Measurements from ENCODE around the gene TMEM53.

The TMEM53 gene

DNA sequence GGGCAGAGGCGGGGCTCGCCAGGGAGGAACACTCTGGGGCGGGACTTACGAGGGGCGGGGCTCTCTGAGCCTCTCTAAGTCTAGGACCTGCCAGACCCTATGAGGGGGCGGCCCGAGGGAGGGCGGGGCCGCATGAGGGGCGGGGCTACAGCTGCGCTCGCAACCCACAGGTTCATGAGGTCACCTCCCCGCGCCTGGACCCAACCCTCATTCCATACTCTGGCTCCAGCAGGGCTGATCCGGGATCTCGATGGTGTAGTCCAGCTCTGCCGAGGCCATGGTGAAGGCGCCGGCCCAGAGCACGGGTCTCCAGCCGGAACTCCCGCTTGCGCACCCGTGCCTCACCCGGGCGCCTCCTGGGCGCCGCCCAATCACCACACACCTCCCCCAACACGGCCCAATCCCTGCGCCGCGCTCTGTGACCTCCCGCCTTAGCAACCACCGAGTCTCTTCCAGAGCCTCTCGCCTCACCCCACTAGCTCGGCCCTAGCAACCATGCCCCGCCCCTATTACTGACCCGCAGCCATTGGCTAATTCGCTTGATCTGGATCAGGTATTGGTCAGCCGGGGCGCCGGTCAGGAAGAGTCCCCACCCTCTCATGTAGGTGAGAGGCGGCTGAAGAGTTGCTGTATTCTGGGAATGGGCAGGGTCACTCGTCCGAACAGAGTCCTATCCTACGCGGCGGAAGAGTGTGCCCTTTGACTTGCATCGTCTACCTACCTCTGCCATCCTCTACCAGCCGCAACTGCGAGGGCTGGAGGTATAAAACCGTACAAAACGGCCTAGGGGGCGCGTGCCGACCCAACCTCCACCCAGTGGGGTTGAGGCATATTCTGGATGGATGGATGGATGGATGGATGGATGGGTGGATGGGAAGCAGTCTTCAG lies at the start of gene TMEM53, which contains the start of gene ARMH1:
Gene TMEM53 (minus strand): TSS at position 369 of the 888 bp plus-strand sequence. CDS start 90 bp downstream, at position 279.
Gene ARMH1 (plus strand): TSS at position 602 of the 888 bp plus-strand sequence. CDS start 14,984 bp downstream, outside the sequence.
- H3K27ac ChIP-seq = peak within 1 kb of the TSS; percentile 70
- TF ChIP-seq, protein P1, sequence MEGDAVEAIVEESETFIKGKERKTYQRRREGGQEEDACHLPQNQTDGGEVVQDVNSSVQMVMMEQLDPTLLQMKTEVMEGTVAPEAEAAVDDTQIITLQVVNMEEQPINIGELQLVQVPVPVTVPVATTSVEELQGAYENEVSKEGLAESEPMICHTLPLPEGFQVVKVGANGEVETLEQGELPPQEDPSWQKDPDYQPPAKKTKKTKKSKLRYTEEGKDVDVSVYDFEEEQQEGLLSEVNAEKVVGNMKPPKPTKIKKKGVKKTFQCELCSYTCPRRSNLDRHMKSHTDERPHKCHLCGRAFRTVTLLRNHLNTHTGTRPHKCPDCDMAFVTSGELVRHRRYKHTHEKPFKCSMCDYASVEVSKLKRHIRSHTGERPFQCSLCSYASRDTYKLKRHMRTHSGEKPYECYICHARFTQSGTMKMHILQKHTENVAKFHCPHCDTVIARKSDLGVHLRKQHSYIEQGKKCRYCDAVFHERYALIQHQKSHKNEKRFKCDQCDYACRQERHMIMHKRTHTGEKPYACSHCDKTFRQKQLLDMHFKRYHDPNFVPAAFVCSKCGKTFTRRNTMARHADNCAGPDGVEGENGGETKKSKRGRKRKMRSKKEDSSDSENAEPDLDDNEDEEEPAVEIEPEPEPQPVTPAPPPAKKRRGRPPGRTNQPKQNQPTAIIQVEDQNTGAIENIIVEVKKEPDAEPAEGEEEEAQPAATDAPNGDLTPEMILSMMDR (conservative IDR thresholded peaks at IDR 0.05) = no peak
- no peak for TF ChIP-seq ZFX (IDR thresholded peaks at IDR 0.05)

DNA sequence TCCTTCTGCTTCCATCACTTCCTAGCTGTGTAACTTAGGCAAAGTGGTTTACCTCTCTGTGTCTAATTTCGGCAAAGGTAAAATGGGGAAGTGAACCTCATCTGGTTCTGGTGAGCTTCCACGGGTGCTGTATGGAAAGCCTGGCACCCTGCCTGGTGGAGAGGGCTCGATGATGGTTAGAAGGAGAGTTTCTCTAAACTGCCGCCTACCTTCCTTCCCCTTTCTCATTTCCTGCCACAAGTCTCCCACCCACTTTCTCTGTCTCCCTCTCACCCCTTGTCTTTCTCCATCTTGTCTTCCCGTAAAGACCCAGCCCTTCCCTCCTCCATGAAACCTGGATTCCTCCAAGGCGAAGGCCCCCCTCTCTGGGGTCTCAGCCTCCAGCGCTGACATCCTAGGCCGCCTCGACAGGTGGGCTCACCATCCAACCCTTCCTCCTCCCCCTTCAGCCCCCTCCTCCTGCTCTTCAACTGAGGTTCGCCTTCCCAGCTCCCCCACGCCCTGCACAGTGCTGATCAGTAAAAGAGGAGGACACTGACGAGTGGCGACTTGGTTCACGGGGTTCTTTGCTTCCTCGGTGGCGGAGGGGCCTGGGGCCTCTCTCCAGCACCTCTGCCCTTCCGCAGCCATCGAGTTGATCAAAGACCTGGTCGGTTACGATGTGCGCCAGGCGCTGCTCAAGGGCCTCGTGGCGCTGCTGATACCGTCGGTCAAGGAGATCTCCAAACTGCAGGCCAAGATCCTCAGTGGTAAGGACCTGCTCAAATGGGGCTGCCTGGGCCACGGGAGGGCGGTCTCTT lies 49.4 kb upstream of the TMEM53 start:
- no peak for TF ChIP-seq ZFX (IDR thresholded peaks at IDR 0.05)
- 0 out of 2 replicates have a peak overlapping the region, but pooled peaks have one; percentile 5 for H3K27ac ChIP-seq

DNA sequence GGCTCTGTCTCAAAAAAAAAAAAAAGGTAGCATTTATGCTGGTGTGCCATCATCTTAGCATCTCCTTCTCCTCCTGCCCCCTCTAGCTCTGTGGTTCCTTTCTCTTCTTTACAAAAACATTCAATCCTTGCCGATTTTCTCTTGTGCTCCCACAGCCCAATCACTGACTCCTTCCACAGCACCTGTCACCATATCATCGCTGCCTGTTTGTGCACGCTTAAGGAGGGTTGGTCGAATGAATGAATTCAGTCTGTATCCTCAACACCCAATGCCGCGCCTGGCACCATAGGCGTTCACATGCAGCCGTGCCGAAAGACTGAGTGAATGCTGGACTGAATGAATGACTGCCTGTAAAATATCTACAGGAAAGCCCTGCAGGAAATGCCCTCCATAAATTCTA lies 48.8 kb upstream of the TMEM53 start:
- TF ChIP-seq, protein P1 (conservative IDR thresholded peaks at IDR 0.05) = no peak
- TF ChIP-seq ZFX (IDR thresholded peaks at IDR 0.05) = no peak
- H3K27ac ChIP-seq = peak overlapping the region; percentile 73; the same call in 1 of the 2 replicates

DNA sequence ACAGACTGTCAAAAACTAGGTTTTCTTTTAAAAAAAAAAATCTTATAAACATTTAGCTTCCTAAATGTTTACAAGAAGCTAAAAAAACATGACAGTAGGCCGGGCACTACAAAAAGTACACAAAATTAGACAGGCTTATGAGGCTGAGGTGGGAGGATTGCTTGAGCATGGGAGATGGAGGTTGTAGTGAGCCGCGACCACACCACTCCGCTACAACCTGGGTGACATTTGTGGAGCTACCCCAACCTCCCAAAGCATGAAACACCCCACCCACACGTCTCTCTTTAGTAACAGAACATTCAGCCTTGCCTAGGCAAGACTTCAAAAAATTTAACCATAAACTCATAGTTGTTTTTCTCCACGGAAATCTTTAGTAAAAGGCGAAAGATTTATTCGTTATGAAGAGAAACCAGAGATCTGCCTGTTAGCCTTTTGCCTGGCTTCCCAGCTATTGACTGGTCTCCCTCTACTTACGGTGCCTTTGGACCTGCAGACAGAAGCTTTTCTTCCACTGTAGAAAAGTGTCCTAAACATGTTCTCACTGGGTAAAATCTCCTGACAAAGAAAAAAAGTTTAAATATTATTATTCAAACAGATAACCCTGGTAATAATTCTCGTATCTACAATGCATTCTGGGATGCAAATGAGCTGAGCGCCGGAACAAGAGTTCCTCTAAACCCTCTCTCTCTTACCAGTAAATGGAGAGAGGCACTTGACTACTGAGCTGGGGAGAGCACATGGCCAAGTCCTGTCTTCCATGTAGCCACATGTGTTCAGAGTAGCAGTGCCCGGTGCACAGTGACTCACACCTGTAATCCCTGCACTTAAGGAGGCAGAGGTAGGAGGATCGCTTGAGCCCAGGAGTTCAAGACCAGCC lies 47.4 kb upstream of the TMEM53 start:
- peak overlapping the region; percentile 73 for H3K27ac ChIP-seq
- TF ChIP-seq, protein P1 (conservative IDR thresholded peaks at IDR 0.05) = no peak
- TF ChIP-seq ZFX (IDR thresholded peaks at IDR 0.05) = no peak

DNA sequence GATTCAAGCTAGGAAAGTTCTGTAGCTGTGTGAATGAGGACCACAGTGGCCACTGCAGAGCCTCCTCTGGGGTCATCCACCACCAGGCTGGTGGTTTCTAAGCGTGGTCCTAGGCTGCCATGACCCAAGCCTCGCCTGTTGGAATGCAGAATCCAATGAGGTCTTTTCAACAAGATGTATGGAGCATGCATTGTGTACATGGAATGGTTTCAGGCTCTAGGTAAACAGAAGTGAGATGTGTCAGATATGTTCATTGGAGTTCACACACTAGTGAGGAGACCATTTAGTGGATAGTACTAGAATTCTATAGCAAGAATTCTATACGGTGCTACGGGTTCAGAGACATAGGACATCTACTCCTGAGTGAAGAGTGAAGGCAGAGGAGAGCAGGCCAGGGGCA lies 46.0 kb upstream of the TMEM53 start:
- peak overlapping the region; percentile 27 for H3K27ac ChIP-seq
- no peak for TF ChIP-seq ZFX (IDR thresholded peaks at IDR 0.05)

DNA sequence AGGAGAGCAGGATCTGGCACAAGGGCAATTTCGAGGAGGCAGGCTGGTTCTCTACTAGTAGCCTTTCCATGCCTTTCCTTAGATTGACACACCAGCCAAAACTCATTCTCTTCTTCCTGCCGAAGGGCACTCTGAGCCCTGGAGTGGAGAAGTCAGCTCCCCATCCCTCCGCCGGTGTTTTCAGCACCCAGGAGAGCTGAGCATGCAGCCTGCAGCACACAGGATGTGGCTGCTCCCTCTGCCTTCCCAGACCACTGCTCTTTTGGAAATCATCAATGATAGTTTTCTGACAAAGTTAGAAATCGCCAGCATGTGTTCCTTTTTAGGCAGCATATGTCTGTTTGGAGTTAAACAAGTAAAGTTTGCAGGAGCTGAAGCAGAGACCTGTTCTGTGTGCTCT lies 45.0 kb upstream of the TMEM53 start:
- no peak for TF ChIP-seq ZFX (IDR thresholded peaks at IDR 0.05)
- TF ChIP-seq, protein P1 (conservative IDR thresholded peaks at IDR 0.05) = no peak
- no peak overlapping the region; the same call in 1 of the 2 replicates for H3K27ac ChIP-seq

DNA sequence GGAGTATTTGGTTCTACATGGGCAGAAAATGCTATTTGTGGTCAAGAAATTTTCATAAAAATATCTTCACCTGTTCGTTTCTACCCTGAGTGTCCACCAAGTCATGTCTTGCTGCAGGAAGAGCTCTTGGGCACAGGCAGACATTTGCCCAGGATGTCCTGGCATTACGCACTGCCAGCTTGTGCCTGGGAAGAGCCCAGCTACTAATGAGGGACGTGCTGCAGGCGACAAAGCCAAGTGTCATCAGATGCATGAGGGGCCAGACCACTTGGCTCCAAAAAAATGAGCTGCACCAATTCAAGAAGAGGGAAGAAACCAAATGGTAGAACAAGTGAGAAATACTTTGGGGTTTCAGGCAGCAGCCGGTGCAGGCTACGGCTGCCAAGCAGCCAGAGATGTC lies 43.8 kb upstream of the TMEM53 start:
- TF ChIP-seq, protein P1 (conservative IDR thresholded peaks at IDR 0.05) = no peak
- TF ChIP-seq ZFX (IDR thresholded peaks at IDR 0.05) = no peak
- no peak overlapping the region for H3K27ac ChIP-seq

All from C4-2B (cell line).